Bronchial epithelial cell (primary cell): Measurements from ENCODE around the gene CDK17. TPM values are rescaled to one million over a fixed set of nuclear protein-coding genes. Genes with fewer than 3 reads are reported as not detected.

Source experiments
- DNase-seq: peaks from one replicate; pipeline ENCODE4 v3.0.0-alpha.2; 2010; ENCODE audit warnings: low read depth
- FAIRE-seq: peaks from 2 replicates; lab custom pipeline; 2011; peaks lifted over from hg19 to GRCh38; lab: Jason Lieb, UNC
- H3K27me3 ChIP-seq: 2 replicates; pipeline ENCODE4 v1.5.1; 2011; ENCODE audit warnings: low read length; ENCODE audit not compliant: control insufficient read depth, insufficient read depth
- H3K36me3 ChIP-seq: 2 replicates; pipeline ENCODE4 v1.5.1; 2011; ENCODE audit warnings: low read length; ENCODE audit not compliant: control insufficient read depth, insufficient read depth
- H3K4me3 ChIP-seq: 2 replicates; pipeline ENCODE4 v1.5.1; 2011; ENCODE audit warnings: mild to moderate bottlenecking, low read depth, low read length, control low read depth
- CTCF ChIP-seq: IDR thresholded peaks from 2 replicates; pipeline ENCODE4 v1.5.1; 2011; ENCODE audit warnings: mild to moderate bottlenecking, moderate library complexity, low read length, control low read depth, inconsistent platforms; ENCODE audit not compliant: insufficient read depth, severe bottlenecking
- total RNA-seq: library from RNA; depleted of rRNA; stranded (reverse); fragments of >200 nt; gene quantifications from 2 replicates; pipeline ENCODE4 v1.2.1, GENCODE V29; 2014

The CDK17 gene
- total RNA-seq, 1 donor from 2014 or later = 34.5 TPM

- FAIRE-seq (no peak), DNase-seq (no peak)
- TF ChIP-seq CTCF = no peak
- no peaks in the 10 kb centered on the region for H3K27me3 ChIP-seq
- no peak overlapping the region for H3K4me3 ChIP-seq
- H3K36me3 ChIP-seq = peaks cover 4% of the 10 kb centered on the region
These were observed 136.8 kb downstream of the CDK17 start for GRCh38 chr12:96263449-96263902.

GRCh38 chr12:96261557-96261956 is 138.7 kb downstream of the CDK17 start:
- FAIRE-seq = no peak
- Histone ChIP-seq H3K4me3 (no peak overlapping the region), H3K27me3 (no peaks in the 10 kb centered on the region), H3K36me3 (peaks cover 4% of the 10 kb centered on the region)
- no peak for TF ChIP-seq CTCF
- DNase-seq = peak; percentile 57

- DNase-seq (no peak), FAIRE-seq (no peak)
- Histone ChIP-seq H3K4me3 (no peak overlapping the region), H3K36me3 (peaks cover 6% of the 10 kb centered on the region), H3K27me3 (no peaks in the 10 kb centered on the region)
- TF ChIP-seq CTCF = no peak
These were observed 139.6 kb downstream of the CDK17 start for GRCh38 chr12:96260644-96261043.

GRCh38 chr12:96260231-96260630 is 140.0 kb downstream of the CDK17 start:
- Histone ChIP-seq H3K36me3 (peaks cover 6% of the 10 kb centered on the region), H3K27me3 (no peaks in the 10 kb centered on the region), H3K4me3 (no peak overlapping the region)
- TF ChIP-seq CTCF = no peak
- FAIRE-seq (no peak), DNase-seq (no peak)

GRCh38 chr12:96258104-96258961 is 141.9 kb downstream of the CDK17 start:
- Histone ChIP-seq H3K4me3 (no peak overlapping the region), H3K36me3 (peaks cover 5% of the 10 kb centered on the region), H3K27me3 (no peaks in the 10 kb centered on the region)
- FAIRE-seq = no peak
- no peak for TF ChIP-seq CTCF
- no peak for DNase-seq
